ENCODE measurements around the gene TIRAP.

DNA sequence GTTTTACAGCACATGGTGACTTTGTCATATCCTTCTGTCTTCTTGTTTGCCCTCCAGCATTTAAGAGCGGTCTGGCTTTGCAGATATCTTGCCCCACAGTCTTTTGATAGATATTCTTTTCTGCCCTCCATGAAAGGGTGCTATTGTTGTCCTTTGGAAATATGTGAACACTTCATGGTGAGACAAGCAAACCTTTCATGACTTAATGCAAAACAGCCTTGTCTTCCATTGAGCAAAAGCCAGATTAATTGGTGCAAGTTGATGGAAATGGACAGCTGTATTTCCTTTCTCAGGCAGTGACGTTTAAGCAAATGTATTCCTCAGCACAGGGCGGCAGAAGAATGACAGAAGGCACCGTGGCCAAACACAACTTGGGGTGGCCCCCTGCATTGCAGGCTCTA, 25.4 kb downstream of the TIRAP start:
- TF ChIP-seq, protein P1, sequence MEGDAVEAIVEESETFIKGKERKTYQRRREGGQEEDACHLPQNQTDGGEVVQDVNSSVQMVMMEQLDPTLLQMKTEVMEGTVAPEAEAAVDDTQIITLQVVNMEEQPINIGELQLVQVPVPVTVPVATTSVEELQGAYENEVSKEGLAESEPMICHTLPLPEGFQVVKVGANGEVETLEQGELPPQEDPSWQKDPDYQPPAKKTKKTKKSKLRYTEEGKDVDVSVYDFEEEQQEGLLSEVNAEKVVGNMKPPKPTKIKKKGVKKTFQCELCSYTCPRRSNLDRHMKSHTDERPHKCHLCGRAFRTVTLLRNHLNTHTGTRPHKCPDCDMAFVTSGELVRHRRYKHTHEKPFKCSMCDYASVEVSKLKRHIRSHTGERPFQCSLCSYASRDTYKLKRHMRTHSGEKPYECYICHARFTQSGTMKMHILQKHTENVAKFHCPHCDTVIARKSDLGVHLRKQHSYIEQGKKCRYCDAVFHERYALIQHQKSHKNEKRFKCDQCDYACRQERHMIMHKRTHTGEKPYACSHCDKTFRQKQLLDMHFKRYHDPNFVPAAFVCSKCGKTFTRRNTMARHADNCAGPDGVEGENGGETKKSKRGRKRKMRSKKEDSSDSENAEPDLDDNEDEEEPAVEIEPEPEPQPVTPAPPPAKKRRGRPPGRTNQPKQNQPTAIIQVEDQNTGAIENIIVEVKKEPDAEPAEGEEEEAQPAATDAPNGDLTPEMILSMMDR (IDR thresholded peaks at IDR 0.05 in 4 of 5, conservative IDR thresholded peaks at IDR 0.05 in 1 of 5): no peak
- TF ChIP-seq POLR2A (IDR thresholded peaks at IDR 0.05): no peak

Measured in gastrocnemius medialis (tissue), 4 donors.